Central memory CD8-positive, alpha-beta T cell (primary cell): ENCODE measurements around the gene BFSP2.

Experiments used
- ATAC-seq: fragments of 150-1000 bp; cut with Tn5 transposase; replicated peaks from 2 replicates; pipeline ENCODE4 v1.10.0; 2022; ENCODE audit warnings: mild to moderate bottlenecking, moderate FRiP score, moderate number of reproducible peaks; ENCODE audit not compliant: poor library complexity, severe bottlenecking; ENCODE audit errors: extremely low read depth
- DNase-seq, 2 donors: peaks; one replicate each; pipeline ENCODE4 v3.0.0; 2021; ENCODE audit warnings: low spot score in 2 of 2
- H3K27ac Mint-ChIP-seq: one replicate; pipeline ENCODE4 v1.8.0; 2022; ENCODE audit warnings: low read depth, mild to moderate bottlenecking, moderate library complexity, mixed read lengths
- H3K27me3 Mint-ChIP-seq: one replicate; pipeline ENCODE4 v1.8.0; 2022; ENCODE audit warnings: mixed read lengths
- H3K36me3 Mint-ChIP-seq: one replicate; pipeline ENCODE4 v1.8.0; 2022; ENCODE audit warnings: mild to moderate bottlenecking, moderate library complexity, mixed read lengths; ENCODE audit not compliant: insufficient read depth
- H3K4me1 Mint-ChIP-seq: one replicate; pipeline ENCODE4 v1.8.0; 2022; ENCODE audit warnings: mixed read lengths
- H3K4me3 Mint-ChIP-seq: one replicate; pipeline ENCODE4 v1.8.0; 2022; ENCODE audit warnings: mild to moderate bottlenecking, moderate library complexity, mixed read lengths
- H3K9me3 Mint-ChIP-seq: one replicate; pipeline ENCODE4 v1.8.0; 2022; ENCODE audit warnings: mixed read lengths

BFSP2 gene, protein sequence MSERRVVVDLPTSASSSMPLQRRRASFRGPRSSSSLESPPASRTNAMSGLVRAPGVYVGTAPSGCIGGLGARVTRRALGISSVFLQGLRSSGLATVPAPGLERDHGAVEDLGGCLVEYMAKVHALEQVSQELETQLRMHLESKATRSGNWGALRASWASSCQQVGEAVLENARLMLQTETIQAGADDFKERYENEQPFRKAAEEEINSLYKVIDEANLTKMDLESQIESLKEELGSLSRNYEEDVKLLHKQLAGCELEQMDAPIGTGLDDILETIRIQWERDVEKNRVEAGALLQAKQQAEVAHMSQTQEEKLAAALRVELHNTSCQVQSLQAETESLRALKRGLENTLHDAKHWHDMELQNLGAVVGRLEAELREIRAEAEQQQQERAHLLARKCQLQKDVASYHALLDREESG

DNA sequence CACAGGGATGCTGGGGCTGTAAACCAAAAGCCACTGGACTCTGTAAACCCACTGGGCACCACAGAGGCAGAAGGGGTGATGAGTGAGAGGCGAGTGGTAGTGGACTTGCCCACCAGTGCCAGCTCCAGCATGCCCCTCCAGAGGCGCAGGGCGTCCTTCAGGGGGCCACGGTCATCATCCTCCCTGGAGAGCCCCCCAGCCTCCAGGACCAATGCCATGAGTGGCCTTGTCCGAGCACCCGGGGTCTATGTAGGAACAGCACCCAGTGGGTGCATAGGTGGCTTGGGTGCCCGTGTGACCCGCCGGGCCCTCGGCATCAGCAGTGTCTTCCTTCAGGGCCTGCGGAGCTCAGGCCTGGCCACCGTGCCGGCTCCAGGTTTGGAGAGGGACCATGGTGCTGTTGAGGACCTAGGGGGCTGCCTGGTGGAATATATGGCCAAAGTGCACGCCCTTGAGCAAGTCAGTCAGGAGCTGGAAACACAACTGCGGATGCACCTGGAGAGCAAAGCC is at the start of gene BFSP2:
TSS of gene BFSP2 (plus strand) at position 51 of the 510 bp plus-strand sequence. CDS start at position 79, 28 bp downstream.
- Mint-ChIP-seq H3K4me1 (no peaks in the 10 kb centered on the region), H3K9me3 (no peaks in the 10 kb centered on the region), H3K36me3 (no peaks in the 10 kb centered on the region), H3K4me3 (no peak within 1 kb of the TSS), H3K27ac (no peak within 1 kb of the TSS), H3K27me3 (peaks cover 26% of the 10 kb centered on the region)
- DNase-seq, result no peak
- no peak for ATAC-seq

DNA sequence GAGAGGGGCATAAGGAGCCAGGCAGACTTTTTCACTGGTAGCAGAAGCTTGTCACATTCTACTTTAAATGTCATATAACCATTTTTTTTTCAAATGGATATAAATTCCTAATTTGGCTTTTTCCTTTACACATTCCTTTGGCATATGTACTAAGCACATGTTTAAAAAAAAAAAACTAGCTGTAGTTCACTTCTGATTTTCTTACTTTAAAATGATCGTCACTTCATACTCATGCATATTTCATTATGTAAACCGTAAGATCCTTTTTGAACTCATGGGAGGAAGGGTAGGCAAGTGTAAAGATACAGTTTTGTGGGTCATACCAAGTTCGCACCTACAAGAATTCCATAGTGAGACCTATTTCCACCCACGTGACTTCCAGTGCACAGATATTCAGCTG is 45.1 kb upstream of the BFSP2 start:
- ATAC-seq, result no peak
- peaks cover 50% of the 10 kb centered on the region for H3K27me3 Mint-ChIP-seq
- H3K4me3 Mint-ChIP-seq, result no peak overlapping the region

DNA sequence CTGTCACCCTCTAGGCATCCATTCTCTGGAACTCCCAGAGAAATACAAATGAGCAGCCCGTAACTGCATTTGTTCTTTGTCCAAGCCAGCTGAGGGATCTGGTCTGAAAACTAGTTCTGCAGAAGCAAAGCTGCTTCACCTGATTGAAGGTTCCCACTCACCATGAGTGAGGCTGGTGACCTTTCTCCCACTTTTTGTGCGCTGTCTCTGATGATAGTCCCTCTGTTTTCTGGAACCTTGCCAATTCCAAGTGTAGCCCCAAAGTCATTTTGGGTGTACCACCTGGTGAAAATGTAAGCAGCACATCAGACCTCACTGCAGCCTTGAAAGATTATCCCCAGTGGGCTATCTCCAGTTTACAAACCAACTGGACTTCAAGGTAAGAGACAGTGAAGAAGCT is 39.4 kb upstream of the BFSP2 start:
- no peaks in the 10 kb centered on the region for H3K4me1 Mint-ChIP-seq
- H3K9me3 Mint-ChIP-seq, result no peaks in the 10 kb centered on the region
- no peak for ATAC-seq
- no peak overlapping the region for H3K4me3 Mint-ChIP-seq
- peaks cover 34% of the 10 kb centered on the region for H3K27me3 Mint-ChIP-seq
- H3K36me3 Mint-ChIP-seq, result no peaks in the 10 kb centered on the region
- no peak for DNase-seq
- H3K27ac Mint-ChIP-seq, result no peak overlapping the region

More for the DNA sequence above, 45.1 kb upstream of the BFSP2 start:
- no peak overlapping the region for H3K27ac Mint-ChIP-seq
- no peaks in the 10 kb centered on the region for H3K36me3 Mint-ChIP-seq
- no peak for DNase-seq
- H3K9me3 Mint-ChIP-seq, result no peaks in the 10 kb centered on the region
- no peaks in the 10 kb centered on the region for H3K4me1 Mint-ChIP-seq

DNA sequence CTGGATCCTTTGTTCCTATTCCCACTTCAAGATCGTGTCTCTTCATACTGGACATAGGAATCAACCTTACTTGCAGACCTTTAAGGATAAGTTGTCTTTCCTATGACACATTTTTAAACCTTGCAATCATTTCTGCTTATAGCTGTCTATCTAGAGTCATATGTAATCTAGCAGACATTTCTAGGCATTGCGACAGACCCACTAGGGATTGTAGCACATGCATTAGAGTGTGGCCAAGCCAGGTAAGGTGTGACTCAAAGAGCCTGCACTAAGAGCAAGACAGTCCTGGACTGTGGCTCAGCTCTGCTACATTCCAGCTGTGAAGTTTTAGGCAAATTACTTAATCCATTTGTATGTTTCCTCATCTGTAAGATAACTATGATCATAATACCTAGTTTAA is 38.8 kb upstream of the BFSP2 start:
- no peak for DNase-seq
- H3K27me3 Mint-ChIP-seq, result peaks cover 34% of the 10 kb centered on the region
- ATAC-seq, result no peak
- no peak overlapping the region for H3K27ac Mint-ChIP-seq
- H3K4me1 Mint-ChIP-seq, result no peaks in the 10 kb centered on the region
- no peaks in the 10 kb centered on the region for H3K36me3 Mint-ChIP-seq
- H3K4me3 Mint-ChIP-seq, result no peak overlapping the region
- no peaks in the 10 kb centered on the region for H3K9me3 Mint-ChIP-seq

DNA sequence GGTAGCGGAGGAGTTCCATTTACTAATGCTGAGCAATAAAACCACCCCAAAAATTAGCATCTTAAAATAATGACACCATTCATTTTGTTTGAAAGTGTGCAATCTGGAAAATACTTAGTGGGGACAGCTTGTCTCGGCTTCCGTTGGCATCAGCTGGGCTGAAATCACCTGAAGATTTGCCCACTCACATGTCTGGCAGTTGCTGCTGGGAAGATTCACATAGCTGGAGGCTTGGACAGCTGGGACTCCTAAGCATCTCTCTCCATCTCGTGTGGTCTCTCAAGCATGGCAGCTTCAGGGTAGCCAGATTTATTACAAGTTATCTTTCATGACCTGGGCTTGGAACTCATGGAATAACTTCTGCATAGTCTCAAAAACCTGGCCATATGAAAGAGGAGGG is 38.4 kb upstream of the BFSP2 start:
- Mint-ChIP-seq H3K36me3 (no peaks in the 10 kb centered on the region), H3K4me1 (no peaks in the 10 kb centered on the region), H3K4me3 (no peak overlapping the region), H3K27ac (no peak overlapping the region), H3K27me3 (peaks cover 34% of the 10 kb centered on the region), H3K9me3 (no peaks in the 10 kb centered on the region)
- ATAC-seq (no peak), DNase-seq (no peak)

DNA sequence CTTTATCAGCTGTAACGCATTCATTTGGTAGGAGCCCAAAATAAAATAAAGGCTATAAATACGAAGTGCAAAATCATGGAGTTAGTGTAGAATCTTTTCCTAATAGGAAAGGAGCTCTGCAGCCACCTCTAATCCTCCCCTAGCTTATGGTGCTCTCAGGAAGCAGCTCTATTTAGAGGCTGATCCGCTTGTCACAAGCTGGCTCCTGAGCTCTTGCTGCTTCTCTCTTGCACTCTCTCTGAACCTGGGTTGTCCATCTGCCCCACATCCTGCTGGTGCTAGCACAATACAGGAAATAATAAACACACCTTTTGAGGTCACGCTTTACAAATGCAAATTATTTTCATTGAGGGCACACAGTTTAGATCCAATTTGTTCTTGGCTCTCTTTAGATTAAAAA is 37.3 kb upstream of the BFSP2 start:
- Mint-ChIP-seq H3K4me1 (no peaks in the 10 kb centered on the region), H3K9me3 (no peaks in the 10 kb centered on the region), H3K27ac (no peak overlapping the region), H3K36me3 (no peaks in the 10 kb centered on the region), H3K27me3 (peaks cover 29% of the 10 kb centered on the region), H3K4me3 (no peak overlapping the region)
- no peak for ATAC-seq
- no peak for DNase-seq

DNA sequence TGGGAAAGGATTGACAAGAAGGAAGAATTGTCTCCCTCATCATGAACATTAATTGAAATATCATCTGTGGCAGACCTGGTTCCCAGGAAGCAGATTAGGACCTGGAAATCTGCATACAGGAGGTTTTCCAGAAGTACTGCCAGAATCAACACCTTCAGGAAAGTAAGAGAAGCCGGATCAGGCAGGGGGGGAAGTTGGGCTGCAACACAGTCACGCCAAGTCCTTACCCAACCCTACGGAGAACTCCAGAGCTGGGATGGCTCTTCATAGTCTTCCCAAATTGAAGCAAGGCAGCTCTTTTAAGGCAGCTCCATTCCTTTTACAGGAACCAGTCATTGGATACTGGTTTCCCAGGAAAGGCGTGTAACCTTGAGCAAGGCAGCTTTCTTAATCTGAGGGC is 35.2 kb upstream of the BFSP2 start:
- H3K27ac Mint-ChIP-seq, result no peak overlapping the region
- DNase-seq (no peak), ATAC-seq (no peak)
- H3K9me3 Mint-ChIP-seq, result no peaks in the 10 kb centered on the region
- peaks cover 29% of the 10 kb centered on the region for H3K27me3 Mint-ChIP-seq
- no peaks in the 10 kb centered on the region for H3K36me3 Mint-ChIP-seq
- no peak overlapping the region for H3K4me3 Mint-ChIP-seq
- H3K4me1 Mint-ChIP-seq, result no peaks in the 10 kb centered on the region

DNA sequence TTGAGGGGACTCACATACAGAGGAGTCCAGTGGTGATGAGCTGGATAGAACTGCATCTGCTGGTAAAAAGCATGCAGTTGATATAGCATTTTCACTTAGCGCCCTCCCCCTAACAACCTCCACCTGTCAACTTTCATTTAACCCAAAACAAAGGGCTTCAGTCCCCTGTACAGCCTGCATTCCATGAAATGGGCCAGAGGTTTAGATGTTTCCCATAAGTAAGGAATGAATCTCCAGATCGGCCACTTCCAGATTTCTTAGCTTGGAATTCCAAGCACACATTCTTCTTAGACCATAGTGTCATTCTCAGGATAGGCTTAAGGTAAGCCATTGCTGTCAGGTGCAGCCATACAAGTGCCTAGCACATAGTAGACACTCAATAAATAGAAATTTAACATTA is 32.9 kb upstream of the BFSP2 start:
- Mint-ChIP-seq H3K4me3 (no peak overlapping the region), H3K9me3 (no peaks in the 10 kb centered on the region), H3K36me3 (peaks cover 2% of the 10 kb centered on the region), H3K27ac (no peak overlapping the region), H3K4me1 (no peaks in the 10 kb centered on the region), H3K27me3 (peaks cover 46% of the 10 kb centered on the region)
- ATAC-seq (no peak), DNase-seq (no peak)

DNA sequence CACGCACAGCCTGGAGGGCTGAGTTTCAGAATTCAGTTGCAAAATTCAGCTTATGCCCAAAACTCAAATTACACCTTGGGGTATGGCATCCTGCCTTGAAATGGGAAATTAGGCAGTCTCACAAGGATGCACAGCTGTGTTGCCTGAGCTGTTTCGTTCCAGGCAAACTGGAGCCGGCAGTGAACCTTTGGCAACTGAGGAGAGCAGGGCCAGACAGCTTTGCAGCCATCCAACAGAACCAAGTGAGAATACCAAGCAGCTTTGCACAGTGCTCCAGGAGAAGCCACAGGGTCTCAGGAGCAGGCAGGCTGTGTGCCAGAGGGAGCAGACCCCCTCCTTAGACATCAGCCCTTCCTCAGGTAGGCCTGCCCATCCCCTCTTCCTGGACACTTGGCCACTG is 32.5 kb upstream of the BFSP2 start:
- no peak overlapping the region for H3K4me3 Mint-ChIP-seq
- H3K27ac Mint-ChIP-seq, result no peak overlapping the region
- H3K36me3 Mint-ChIP-seq, result peaks cover 2% of the 10 kb centered on the region
- DNase-seq, result no peak
- no peak for ATAC-seq
- H3K9me3 Mint-ChIP-seq, result no peaks in the 10 kb centered on the region
- peaks cover 47% of the 10 kb centered on the region for H3K27me3 Mint-ChIP-seq
- no peaks in the 10 kb centered on the region for H3K4me1 Mint-ChIP-seq

DNA sequence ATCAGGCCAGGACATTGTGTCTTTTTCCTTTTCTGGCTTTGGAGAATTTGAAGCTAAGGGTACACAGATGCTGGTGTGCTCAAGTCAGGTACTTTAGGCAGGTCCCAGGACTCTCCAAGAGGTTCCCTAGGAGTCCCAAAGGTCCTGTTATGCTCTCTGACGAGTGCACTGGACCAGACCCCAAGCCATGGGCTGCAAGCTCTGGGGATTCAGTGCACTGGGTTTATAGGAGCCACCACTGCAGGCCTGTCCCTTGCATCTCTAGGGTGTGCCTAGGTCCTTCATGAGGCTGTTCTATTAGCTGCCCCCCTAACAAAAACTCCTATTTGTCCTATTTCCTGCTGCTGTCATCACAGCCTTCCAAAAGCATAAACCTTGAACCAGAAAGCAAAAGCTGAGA is 31.9 kb upstream of the BFSP2 start:
- ATAC-seq, result no peak
- Mint-ChIP-seq H3K27me3 (peaks cover 47% of the 10 kb centered on the region), H3K27ac (no peak overlapping the region), H3K36me3 (peaks cover 2% of the 10 kb centered on the region), H3K4me3 (no peak overlapping the region), H3K4me1 (no peaks in the 10 kb centered on the region), H3K9me3 (no peaks in the 10 kb centered on the region)
- DNase-seq, result no peak

DNA sequence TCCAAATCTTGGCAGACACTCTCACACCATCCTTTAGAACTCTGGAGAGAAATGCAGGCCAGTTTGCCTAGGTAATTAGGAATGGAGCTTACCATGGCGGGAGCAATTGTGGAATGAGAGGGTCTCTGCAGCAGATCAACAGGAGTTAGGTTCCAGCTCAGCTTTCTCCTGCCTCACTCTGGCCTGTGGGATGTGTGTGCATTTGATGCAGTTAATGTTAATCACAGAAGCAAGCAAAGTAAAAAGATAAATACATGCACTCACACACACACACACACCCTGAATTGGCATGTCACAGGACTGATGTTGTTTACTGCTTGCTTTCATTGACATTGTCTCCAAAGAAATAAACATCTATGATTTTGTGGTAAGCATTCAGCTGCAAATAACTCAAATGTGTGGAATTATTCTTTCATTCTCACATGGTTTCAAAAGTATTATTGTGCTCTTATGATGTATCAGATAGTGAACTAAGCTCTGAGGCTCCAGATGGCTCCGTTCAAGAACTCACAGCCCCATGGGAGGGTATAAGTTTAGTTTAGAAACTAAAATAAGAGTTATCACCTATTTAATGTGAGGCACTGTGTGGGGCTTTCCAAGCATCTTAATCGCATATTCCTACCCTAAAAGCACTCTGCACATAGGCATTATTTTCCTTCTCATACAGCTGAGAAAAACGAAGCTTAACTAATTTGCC is 31.3 kb upstream of the BFSP2 start:
- no peaks in the 10 kb centered on the region for H3K4me1 Mint-ChIP-seq
- H3K9me3 Mint-ChIP-seq, result no peaks in the 10 kb centered on the region
- no peak overlapping the region for H3K27ac Mint-ChIP-seq
- no peak overlapping the region for H3K4me3 Mint-ChIP-seq
- peaks cover 47% of the 10 kb centered on the region for H3K27me3 Mint-ChIP-seq
- no peak for DNase-seq
- ATAC-seq, result no peak
- H3K36me3 Mint-ChIP-seq, result peaks cover 2% of the 10 kb centered on the region

DNA sequence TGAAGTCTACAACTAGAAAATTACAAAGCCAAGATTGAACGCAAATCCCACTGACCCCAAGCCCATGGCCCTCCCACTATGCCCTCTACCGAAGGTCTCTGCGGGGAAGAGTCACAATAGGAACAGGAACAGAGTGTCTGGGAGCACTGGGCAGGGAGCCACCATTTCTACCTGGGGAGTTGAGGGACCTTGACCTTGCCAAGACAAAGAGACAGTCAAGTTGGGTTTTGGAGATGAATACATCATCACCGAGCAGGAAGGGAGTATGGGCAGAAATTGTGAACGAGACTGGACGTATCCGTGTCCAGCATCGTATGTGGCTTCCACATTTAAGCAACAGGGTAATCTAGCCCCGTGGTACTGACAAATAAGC is 30.8 kb upstream of the BFSP2 start:
- peaks cover 2% of the 10 kb centered on the region for H3K36me3 Mint-ChIP-seq
- H3K27me3 Mint-ChIP-seq, result peaks cover 46% of the 10 kb centered on the region
- no peak overlapping the region for H3K27ac Mint-ChIP-seq
- H3K4me1 Mint-ChIP-seq, result no peaks in the 10 kb centered on the region
- no peaks in the 10 kb centered on the region for H3K9me3 Mint-ChIP-seq
- ATAC-seq, result no peak
- no peak overlapping the region for H3K4me3 Mint-ChIP-seq
- DNase-seq, result no peak

DNA sequence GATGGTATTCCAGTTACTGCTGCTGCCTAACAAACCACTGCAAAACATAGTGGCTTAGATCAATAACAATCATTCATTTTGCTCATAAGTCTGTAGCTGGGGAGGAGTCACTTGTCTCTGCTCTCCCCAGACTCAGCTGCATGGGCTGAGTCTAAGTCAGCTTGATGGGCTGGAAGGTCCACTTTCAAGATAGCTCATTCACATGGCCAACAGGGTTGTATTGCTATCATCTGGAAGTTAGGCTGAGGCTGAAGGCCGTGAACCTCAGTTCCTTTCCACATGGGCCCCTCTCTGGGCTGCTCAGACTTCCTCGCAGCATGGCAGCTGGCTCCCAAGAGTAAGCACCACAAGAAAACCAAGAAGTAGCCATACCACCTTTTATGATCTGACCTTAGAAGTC is 28.7 kb upstream of the BFSP2 start:
- Mint-ChIP-seq H3K9me3 (no peaks in the 10 kb centered on the region), H3K27me3 (peaks cover 25% of the 10 kb centered on the region), H3K4me3 (no peak overlapping the region), H3K36me3 (peaks cover 2% of the 10 kb centered on the region), H3K27ac (no peak overlapping the region), H3K4me1 (no peaks in the 10 kb centered on the region)
- DNase-seq, result no peak
- ATAC-seq, result no peak
